HL-60/S4 treated with retinoic acid at 250 ng/mL for 4 days and 3 days (cell line): Measurements from ENCODE around the gene SUGCT.
"Not testable (repeated sequence)": the region's sequence is repeated elsewhere in the genome, so short reads cannot be mapped to it uniquely, and the experiment has no call there.

Experiments
- in situ Hi-C: fragments of 300-500 bp; cut with MboI; formaldehyde crosslinking; loops from 2 replicates; pipeline ENCODE4 v1.7.0; 2022; ENCODE audit warnings: low sequenced_read_pairs

SUGCT gene

DNA sequence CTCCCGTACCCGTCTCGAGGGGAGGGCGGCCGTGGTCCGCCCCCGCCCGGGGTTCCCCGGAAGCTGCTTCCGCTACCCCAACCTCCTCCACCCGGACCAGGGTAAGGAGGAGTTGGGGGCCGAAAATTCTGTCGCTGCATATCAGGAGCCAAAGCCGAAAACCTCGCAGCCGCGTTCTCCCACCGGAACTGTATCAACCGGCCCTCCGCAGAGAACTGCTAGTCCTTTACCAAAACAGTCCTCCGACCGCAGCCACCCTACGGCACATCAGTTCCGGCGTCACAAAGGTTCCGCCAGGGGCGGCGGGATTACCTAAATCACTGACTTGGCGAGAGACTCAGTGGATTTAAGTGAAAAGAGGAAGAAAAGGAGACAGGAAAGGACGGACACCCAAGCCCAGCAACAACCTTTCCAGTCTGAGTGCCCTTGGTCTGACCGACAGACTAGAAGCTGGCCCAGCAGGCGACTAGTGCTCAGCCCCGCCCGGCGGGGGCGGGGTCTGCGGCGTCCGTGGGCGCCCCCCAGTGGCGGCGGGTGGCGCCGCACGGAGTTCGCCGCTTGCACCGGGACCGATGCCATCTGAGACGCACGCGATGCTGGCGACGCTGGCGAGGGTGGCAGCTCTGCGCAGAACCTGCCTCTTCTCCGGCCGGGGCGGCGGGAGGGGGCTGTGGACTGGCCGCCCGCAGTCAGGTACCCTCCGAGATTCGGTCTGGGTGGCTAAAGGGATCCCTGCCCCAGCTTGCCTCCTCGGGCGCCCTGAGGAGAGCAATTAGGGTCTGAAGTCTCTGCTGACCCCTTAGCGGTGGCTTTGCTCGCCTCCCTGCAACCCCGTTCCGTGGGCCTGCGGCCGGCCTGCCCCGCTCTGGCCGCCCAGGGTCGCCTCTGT is at the start of gene SUGCT, which contains the start of gene MPLKIP:
Gene SUGCT, plus strand, starts transcription at position 578 of the 889 bp plus-strand sequence.
Gene MPLKIP, minus strand, starts transcription at position 195 of the 889 bp plus-strand sequence. Its CDS starts 55 bp downstream, at position 140.
- in situ Hi-C loops: no loop called here

DNA sequence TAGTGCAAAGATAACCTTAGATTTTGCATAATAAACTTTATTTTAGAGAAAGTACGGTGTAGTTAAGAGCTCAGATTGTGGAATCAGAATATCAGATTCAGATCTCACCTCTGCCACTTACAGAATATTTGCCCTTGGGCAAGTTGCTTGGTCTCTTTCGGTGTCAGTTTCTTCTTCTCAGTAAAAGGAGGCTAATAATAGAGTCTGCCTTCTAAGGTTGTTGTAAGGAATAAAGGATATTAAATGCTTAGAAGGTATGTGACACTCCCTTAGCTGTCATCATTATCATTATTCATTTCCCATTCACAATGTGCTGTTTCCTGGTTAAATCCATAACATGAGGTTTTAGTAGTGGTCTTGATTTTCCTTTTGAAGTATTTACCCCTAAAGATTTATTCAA is 42.6 kb upstream of the SUGCT start:
- in situ Hi-C loops: no loop called here

DNA sequence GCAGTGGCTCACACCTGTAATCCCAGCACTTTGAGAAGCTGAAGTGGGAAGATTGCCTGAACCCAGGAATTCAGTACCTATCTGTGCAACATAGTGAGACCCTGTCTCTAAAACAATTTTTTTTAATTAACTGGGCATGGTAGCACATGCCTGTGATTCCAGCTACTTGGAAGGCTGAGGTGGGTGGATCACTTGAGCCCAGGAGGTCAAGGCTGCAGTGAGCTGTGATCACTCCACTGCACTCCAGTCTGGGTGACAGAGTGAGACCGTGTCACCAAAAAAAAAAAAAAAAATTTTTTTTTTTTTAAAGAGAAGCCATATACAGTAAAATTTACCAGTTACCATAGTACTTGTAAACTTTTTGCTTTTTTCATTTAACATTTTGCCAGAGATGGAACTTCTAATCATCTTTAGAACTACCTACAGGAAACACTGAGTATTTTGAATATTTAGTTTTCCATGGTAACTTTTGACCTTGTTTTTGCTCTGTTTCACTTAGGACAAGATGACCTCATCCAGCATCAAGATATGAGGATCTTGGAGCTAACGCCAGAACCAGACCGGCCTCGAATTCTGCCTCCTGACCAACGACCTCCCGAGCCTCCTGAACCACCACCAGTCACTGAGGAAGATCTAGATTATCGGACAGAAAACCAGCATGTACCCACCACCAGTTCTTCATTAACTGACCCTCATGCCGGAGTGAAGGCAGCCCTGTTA is 41.0 kb upstream of the SUGCT start:
- in situ Hi-C loops: no loop called here

DNA sequence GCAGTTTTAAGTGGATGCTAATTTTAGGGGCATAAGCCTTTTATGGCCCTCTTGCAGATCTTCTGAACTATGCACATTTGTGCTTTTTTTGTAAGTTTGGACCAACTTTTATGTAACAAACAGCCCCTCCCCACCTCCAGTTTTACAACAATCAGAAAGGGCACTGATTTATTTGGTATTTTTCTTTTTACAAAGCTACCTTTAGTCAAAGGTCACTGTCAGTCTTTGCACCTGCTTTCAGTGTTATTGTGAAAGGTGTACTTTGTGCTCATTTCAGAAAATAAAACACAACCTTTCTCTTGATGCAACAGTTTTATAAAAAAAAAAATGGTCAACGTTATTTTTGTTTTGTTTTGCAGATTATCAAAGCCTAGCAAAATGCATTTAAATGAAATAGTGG is 39.6 kb upstream of the SUGCT start:
- in situ Hi-C loops: no loop called here

DNA sequence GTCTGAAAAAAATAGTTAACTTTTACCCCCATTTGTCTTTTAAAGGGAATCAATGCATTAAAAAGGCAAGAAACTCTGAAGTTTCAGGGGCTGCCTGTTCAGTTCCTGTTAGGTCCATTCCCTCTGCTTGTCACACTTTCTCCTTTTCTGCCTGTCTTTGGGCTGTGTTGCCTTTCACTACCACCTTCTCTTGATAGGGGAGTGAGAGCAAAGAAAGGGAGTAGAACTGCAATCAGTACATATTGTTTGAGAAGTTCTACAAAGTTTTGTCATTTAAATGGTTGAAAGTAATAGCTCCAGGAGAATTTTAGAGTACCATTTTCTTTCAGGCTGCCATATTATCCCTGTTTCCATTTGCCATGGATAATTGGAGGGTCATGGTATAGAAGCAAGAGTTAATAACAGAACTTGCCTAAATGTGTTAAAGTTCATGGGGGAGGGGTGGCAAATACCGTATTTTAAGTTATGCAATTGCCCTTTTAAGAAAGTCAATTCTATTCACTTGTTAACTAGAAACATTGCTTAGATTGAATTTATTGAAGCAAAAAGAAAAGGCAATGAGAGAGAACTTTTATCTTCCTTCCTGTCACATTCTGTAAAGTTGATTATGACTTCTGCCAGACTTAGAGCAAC is 39.0 kb upstream of the SUGCT start:
- in situ Hi-C loops: no loop called here

DNA sequence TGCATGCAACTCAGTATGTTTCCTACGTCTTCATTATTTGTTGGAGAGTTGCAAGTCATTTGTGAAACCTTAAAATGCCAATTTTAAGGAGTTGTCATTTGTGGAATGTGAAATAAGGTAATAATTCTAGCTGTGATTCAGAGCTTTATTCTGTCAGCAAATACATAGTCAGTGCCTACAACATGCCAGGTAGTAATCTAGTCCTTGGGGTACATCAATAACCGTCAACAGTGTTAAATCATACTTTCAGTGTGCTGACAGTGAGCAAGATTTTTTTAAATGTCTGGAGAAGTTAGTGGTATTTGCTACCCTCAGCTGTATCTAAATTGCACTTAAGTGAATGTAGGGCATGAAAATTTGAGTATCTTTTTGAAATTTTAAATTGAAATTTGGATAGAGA is 37.1 kb upstream of the SUGCT start:
- in situ Hi-C loops: no loop called here

DNA sequence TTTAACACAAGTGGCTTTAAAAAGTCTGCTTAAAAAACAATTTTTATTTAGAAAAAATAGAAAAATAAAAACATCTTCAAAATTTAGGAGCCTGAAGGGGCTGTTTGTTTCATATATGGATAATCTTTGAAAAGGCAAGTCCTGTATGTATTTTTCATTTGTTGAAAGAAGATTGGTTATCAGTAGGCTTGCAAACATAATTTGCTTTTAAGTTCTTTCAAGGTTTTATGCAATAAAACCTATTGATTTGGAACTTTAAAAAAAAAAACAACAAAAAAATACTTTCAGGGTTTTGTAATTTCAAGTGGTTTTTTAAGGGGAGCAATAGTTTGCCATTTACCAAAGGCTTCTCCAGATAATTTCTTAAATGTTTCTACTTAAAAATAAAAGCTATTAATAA is 36.0 kb upstream of the SUGCT start:
- in situ Hi-C loops: no loop called here

DNA sequence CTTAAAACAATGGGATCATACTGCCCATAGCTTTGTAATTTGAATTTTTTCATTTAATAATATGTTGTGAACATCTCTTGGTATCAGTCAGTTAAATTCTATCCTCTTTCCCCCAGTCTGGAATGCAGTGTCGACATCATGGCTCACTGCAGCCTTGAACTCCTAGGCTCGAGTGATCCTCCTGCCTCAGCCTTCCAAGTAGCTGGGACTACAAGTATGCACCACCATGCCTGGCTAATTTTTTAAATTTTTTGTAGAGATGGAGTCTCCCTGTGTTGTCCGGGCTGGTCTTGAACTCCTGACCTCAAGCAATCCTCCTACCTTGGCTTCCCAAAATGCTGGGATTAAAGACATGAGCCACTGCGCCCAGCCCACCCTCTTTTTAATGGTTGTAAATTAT is 35.0 kb upstream of the SUGCT start:
- in situ Hi-C loops: no loop called here

DNA sequence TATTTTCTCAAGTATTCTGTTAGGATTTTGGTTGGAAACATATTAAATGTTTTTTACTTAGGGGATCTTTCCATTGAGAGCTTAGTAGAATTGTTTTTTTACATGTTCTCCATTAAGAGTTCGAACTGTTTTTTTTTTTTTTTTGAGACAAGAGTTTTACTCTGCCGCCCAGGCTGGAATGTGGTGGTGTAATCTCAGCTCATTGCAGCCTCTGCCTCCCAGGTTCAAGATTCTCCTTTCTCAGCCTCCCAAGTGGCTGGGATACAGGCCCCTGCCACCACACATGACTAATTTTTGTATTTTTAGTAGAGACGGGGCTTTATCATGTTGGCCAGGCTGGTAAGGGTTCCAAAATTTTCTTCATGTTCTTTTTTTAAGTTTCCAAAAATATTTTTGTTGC is 33.6 kb upstream of the SUGCT start:
- in situ Hi-C loops: no loop called here

DNA sequence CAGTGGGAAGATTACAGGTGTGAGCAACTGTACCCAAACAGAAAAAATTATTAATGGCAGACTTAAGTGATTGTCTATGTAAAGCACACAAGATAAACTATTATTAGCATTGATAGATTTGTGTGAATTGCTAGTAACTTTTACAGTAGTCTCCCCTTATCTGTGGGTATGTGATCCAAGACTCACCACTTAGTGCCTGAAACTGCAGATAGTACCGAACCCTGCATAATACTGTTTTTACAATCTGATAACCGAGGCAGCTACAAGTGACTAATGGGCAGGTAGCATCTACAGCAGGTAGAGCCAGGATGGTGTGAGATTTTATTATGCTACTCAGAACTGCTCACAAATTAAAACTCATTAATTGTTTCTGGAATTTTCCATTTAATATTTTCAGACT is 31.9 kb upstream of the SUGCT start:
- in situ Hi-C loops: no loop called here

DNA sequence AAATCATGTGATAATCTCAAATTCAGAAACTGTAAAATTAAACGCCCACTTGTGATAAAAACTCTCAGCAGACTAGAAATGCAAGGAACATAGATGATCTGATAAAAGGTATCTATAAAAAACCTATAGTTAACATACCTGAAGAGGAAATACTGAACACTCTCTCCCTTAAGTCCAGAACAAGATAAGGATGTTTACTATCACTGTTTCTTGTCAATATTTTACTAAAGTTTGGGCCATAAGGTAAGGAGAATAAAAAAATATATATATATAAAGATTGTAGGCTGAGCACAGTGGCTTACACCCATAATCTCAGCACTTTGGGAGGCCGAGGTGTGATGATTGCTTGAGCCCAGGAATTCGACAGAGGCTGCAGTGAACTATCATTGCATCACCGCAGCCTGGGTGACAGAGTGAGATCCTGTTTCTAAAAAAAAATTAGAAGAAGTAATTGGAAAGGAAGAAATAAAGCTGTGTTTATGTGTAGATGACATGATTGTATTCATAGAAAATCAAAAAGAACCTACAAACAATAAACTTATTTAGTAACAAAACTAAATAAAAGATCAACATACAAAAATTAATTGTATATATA is 28.8 kb upstream of the SUGCT start:
- in situ Hi-C loops: no loop called here

DNA sequence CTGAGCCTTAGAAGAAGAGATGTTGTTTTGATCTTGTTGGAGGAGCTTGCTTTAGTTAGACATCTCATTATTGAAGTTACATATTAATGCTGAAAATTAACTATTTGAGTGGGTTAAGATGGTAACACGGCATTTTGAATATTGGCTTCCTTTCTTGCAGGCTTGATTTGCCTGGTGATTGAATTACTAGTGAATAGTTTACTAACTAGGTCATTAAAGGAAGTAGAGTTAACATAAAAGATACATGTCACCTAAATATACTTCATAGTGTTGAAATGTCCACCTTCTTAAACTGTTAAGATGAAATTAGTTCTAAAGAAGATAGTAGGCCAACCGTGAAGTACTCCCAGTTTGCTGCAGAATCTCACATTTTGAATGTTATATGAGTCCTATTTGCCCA is 18.9 kb upstream of the SUGCT start:
- in situ Hi-C loops: no loop called here

DNA sequence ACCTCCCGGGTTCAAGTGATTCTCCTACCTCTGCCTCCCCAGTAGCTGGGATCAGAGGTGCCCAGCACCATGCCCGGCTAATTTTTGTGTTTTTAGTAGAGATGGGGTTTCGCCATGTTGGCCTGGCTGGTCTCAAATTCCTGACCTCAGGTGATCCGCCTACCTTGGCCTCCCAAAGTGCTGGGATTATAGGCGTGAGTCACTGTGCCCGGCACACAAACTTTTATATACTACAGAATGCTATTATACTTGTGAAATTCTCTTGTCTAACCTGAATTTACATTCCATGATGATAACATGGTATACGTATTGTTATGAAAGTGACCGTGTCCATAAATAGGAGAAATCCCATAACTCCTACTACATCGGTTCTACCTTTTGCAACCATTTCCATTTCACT is 17.6 kb upstream of the SUGCT start:
- in situ Hi-C loops: not testable (repeated sequence)

DNA sequence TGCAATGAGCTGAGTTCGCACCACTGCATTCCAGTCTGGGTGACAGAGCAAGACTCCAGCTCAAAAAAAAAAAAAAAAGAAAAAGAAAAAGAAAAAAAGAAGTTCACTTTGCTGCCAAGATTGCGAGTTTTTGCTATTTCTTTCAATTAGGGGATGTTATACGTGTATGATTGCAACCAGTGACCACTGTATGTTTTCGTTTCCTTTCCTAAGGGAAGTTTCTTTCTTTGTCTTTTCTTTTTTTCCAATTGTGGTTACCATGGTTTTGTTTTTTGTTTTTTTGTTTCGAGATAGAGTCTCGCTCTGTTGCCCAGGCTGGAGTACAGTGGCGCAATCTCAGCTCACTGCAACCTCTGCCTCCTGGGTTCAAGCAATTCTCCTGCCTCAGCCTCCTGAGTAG is 16.6 kb upstream of the SUGCT start:
- in situ Hi-C loops: not testable (repeated sequence)

DNA sequence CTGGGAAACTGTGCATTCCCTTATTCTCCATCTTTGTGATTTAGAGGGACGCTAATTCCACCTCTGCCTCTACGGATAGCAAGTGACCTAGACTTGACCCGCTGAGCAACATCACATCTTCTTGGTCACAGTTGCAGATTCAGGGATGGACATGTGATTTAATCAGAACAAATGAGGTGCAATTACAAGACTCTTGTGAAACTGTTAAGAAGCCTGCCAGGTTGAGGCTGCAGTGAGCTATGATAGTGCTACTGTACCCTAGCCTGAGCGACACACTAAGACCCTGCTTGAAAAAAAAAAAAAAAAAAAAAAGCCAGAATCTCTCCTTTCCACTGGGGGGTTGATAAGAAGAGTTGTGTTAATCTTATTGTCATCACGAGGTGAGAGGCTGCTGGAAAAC is 14.8 kb upstream of the SUGCT start:
- in situ Hi-C loops: no loop called here

DNA sequence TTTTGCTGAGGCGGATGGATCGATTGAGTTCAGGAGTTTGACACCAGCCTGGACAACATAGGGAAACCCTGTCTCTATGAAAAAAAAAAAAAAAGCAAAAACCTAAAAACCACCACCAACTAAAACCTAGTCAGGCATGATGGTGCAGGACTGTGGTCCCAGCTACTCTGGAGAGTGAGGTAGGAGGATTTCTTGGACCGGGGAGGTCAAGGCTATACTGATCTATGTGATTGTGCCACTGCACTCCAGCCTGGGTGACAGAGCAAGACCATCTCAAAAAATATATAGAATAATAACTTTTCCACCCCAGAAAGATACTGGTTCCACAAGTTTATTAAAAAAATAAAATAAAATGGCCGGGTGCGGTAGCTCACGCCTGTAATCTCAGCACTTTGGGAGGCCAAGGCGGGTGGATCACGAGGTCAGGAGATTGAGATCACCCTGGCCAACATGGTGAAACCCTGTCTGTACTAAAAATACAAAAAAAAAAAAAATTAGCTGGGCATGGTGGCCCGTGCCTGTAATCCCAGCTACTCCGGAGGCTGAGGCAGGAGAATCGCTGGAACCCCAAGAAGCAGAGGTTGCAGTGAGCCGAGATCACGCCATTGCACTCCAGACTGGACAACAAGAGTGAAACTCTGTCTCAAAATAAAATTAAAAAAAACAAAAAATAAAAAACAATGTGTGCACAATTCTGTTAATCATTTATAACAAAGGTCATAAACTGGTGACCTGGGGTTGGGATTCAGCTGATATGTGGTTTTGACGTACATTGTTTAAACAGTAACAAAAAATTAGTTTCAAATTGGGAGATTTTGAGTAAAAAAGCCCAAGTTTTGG is 12.5 kb upstream of the SUGCT start:
- in situ Hi-C loops: not testable (repeated sequence)

DNA sequence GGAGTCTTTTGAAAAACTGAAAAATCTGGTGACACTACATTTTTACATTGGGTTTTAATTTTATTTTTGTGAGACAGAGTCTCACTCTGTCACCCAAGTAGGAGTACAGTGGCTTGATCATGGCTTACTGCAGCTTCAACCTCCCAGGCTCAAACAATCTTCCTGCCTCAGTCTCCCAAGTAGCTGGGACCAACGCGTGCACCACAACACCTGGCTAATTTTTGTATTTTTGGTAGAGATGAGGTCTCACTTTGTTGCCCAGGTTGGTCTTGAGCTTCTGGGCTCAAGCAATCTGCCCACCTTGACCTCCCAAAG is 11.9 kb upstream of the SUGCT start:
- in situ Hi-C loops: no loop called here

DNA sequence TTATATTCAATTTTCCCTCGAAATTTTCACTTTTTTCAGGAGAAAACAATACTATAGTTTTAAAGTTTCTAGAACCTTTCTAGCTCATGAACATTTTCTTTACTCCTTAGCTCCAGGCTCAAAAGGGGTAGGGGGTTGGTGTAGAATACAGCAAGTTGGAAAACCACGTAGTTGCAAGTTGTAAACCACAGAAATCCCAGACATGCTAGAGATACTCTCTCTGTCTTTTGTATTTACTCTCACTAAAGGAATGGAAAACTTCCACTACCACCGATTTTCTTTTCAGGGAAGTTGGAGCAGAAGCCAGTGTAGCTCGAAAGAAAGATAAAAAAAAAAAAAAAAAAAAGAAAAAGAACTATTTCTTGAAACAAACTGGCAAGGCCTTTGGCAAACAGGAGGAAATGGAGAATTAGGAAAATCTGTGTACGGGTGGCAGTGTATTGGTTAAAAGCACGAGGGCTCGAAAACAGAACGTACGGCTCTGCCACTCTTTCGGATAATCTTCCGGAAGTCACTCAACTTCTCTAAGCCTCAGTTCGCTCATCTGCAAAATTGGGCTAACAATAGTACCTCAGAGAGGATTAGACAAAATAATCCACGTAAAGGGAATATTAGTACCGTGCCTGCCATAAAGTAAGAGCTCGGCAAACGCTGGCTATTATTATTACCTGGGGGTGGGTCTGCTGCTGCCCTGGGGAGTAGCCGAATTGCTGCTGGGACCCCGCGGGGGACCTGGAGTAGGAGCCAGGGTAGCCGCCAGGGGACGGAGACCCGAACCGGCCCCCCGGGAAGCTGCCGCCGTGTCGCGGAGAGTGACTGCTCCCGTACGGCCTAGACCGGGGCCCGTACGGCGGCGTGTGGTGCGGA is 1.0 kb upstream of the SUGCT start:
- in situ Hi-C loops: no loop called here

DNA sequence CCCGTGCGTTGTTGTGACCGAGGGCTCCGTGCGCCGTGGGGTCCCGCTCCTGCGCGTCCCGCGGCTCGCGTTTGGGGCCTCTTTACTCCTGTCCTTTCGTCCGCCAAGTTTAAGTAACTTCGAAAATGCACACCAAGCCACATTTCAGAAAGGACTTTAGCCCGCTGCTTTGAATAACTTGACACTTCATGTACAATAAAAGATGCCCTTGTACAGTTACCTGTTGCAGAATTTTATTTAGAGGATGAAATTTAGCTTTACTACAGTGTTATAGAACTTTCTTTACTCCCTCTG is 459 bp downstream of the SUGCT start:
- in situ Hi-C loops: no loop called here

DNA sequence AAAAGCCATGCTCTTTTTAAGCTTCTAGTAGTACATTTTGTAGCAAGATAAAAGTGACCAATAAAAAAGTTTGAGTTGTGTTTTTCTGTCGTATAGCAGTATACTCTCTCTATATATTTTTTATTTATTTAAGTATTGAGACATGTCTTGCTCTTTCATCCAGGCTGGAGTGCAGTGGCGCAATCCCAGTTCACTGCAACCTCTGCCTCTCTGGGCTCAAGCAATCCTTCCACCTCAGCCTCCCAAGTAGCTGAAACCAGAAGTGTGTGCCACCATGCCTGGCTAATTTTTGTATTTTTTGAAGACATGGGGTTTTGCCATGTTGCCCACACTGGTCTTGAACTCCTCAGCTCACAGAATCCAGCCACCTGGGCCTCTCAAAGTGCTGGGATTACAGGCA is 2.8 kb downstream of the SUGCT start:
- in situ Hi-C loops: no loop called here
